Neural cell (in vitro differentiated cells): ENCODE measurements around the gene CACNA1C. TPM values are rescaled to one million over a fixed set of nuclear protein-coding genes. Genes with fewer than 3 reads are reported as not detected.

Experiments used
- H2AFZ ChIP-seq: fragments of 200-600, 300-800 bp; sonication (generic), shearing (Covaris generic); 2 replicates; pipeline ENCODE4 v1.6.0; 2014; ENCODE audit warnings: low read depth, mild to moderate bottlenecking, antibody characterized with exemption, low read length, moderate library complexity
- H3F3A ChIP-seq: fragments of 200-600 bp; shearing (Covaris generic); 2 replicates; pipeline ENCODE4 v1.6.1; 2016; ENCODE audit warnings: mild to moderate bottlenecking, moderate library complexity, mixed read lengths, antibody characterized with exemption, low read length; ENCODE audit not compliant: insufficient read depth, poor library complexity, severe bottlenecking
- H3K27ac ChIP-seq: fragments of 200-600, 300-800 bp; sonication (generic), shearing (Covaris generic); 2 replicates; pipeline ENCODE4 v1.5.1; 2014; ENCODE audit warnings: mild to moderate bottlenecking, low read length, moderate library complexity
- H3K27me3 ChIP-seq: fragments of 300-800, 200-600 bp; sonication (generic), shearing (Covaris generic); 2 replicates; pipeline ENCODE4 v1.6.0; 2014; ENCODE audit warnings: mild to moderate bottlenecking, low read depth, low read length, moderate library complexity; ENCODE audit not compliant: insufficient read depth
- H3K36me3 ChIP-seq: fragments of 300-800, 200-600 bp; sonication (generic), shearing (Covaris generic); 2 replicates; pipeline ENCODE4 v1.5.1; 2014; ENCODE audit warnings: mild to moderate bottlenecking, antibody characterized with exemption, low read length, moderate library complexity; ENCODE audit not compliant: insufficient read depth
- H3K4me2 ChIP-seq: fragments of 300-800, 200-600 bp; sonication (generic), shearing (Covaris generic); 2 replicates; pipeline ENCODE4 v1.6.0; 2014; ENCODE audit warnings: mild to moderate bottlenecking, low read length
- H3K4me3 ChIP-seq: fragments of 300-800, 200-600 bp; sonication (generic), shearing (Covaris generic); 2 replicates; pipeline ENCODE4 v1.5.1; 2014; ENCODE audit warnings: mild to moderate bottlenecking, low read length, moderate library complexity
- H3K79me2 ChIP-seq: fragments of 200-600 bp; shearing (Covaris generic); replicated peaks from 2 replicates; pipeline ENCODE4 v1.6.0; 2014; ENCODE audit warnings: mild to moderate bottlenecking, low read length, moderate library complexity; ENCODE audit not compliant: insufficient read depth
- H3K9ac ChIP-seq: fragments of 300-800, 200-600 bp; sonication (generic), shearing (Covaris generic); 2 replicates; pipeline ENCODE4 v1.6.1; 2016; ENCODE audit warnings: mild to moderate bottlenecking, low read length, mixed read lengths
- H3K9me2 ChIP-seq: fragments of 200-600 bp; shearing (Covaris generic); 2 replicates; pipeline ENCODE4 v1.6.1; 2016; ENCODE audit warnings: mild to moderate bottlenecking, low read length, mixed read lengths; ENCODE audit not compliant: insufficient read depth
- H3K9me3 ChIP-seq: fragments of 200-600, 300-800 bp; sonication (generic), shearing (Covaris generic); 2 replicates; pipeline ENCODE4 v1.6.1; 2016; ENCODE audit warnings: mild to moderate bottlenecking, mixed run types, low read length, moderate library complexity, mixed read lengths
- H4K20me1 ChIP-seq: fragments of 200-600 bp; shearing (Covaris generic); 2 replicates; pipeline ENCODE4 v1.6.1; 2016; ENCODE audit warnings: mild to moderate bottlenecking, mixed run types; ENCODE audit not compliant: insufficient read depth
- EZH2 ChIP-seq: fragments of 200-600, 300-800 bp; shearing (Covaris generic), sonication (generic); IDR thresholded peaks from 2 replicates; pipeline ENCODE4 v1.6.1; 2014; ENCODE audit warnings: antibody characterized with exemption, low read length, borderline replicate concordance, mild to moderate bottlenecking; ENCODE audit not compliant: insufficient read depth, poor library complexity, severe bottlenecking
- MXI1 ChIP-seq: fragments of 450-650 bp; conservative IDR thresholded peaks from 2 replicates; pipeline ENCODE4 v1.6.1; 2014; ENCODE audit warnings: antibody characterized with exemption, mild to moderate bottlenecking; ENCODE audit not compliant: poor library complexity, severe bottlenecking
- RAD21 ChIP-seq: fragments of 450-650 bp; conservative IDR thresholded peaks from 2 replicates; pipeline ENCODE4 v1.6.1; 2014; ENCODE audit warnings: antibody characterized with exemption, mild to moderate bottlenecking, moderate library complexity
- SMC3 ChIP-seq: fragments of 450-650 bp; conservative IDR thresholded peaks from 2 replicates; pipeline ENCODE4 v1.6.1; 2014; ENCODE audit warnings: antibody characterized with exemption, mild to moderate bottlenecking, moderate library complexity; ENCODE audit not compliant: poor library complexity
- TAF1 ChIP-seq: IDR thresholded peaks from 2 replicates; pipeline ENCODE4 v1.6.1; 2012; ENCODE audit warnings: low read depth
- polyA plus RNA-seq: library from polyadenylated mRNA; depleted of rRNA; stranded (reverse); fragments of >200 nt; gene quantifications from 2 replicates; pipeline ENCODE4 v1.2.3, GENCODE V29; 2014
- TF ChIP-seq, protein P1 (sequence below): IDR thresholded peaks from 2 replicates; pipeline ENCODE4 v1.6.1; 2012; ENCODE audit warnings: borderline replicate concordance
- TF ChIP-seq, protein P2 (sequence below): fragments of 450-650 bp; IDR thresholded peaks from 2 replicates; pipeline ENCODE4 v1.5.1; 2014; ENCODE audit warnings: antibody characterized with exemption, mild to moderate bottlenecking, moderate library complexity; ENCODE audit not compliant: poor library complexity, severe bottlenecking

CACNA1C gene
- polyA plus RNA-seq, 1 donor from 2014 or later, result 9.7 TPM

DNA sequence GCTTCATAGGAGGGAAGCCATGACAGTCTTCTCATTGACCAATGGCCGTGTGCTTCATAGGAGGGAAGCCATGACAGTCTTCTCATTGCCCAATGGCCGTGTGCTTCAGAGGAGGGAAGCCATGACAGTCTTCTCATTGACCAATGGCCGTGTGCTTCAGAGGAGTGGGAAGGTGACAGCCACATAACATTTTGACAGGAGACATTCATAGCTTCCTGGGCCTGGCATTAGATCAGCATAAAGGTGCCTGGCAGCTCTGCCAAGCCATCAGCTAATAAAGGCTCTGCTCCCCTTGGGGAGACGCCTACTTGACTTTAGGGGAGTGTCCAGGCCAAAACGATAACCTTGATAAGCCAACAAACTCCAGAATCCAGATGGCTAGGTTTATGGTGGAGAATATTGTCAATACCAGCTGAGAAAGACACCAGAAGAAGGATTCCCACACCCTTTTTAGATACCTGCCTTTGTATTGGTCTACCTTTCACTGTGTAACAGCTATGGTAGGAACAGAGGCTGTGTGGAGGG lies 468.0 kb downstream of the CACNA1C start:
- Histone ChIP-seq H3K4me3 (no peak overlapping the region), H3K27ac (no peak overlapping the region), H3K9me3 (no peaks in the 10 kb centered on the region), H3K79me2 (no peaks in the 10 kb centered on the region), H4K20me1 (no peaks in the 10 kb centered on the region), H3K27me3 (no peaks in the 10 kb centered on the region), H3K9me2 (no peaks in the 10 kb centered on the region), H3K4me2 (no peak overlapping the region), H3F3A (no peaks in the 10 kb centered on the region), H3K9ac (no peak overlapping the region), H3K36me3 (no peaks in the 10 kb centered on the region), H2AFZ (no peak overlapping the region)
- TF ChIP-seq EZH2 (no peak), SMC3 (no peak), MXI1 (no peak), RAD21 (no peak)
- TF ChIP-seq, protein P1, sequence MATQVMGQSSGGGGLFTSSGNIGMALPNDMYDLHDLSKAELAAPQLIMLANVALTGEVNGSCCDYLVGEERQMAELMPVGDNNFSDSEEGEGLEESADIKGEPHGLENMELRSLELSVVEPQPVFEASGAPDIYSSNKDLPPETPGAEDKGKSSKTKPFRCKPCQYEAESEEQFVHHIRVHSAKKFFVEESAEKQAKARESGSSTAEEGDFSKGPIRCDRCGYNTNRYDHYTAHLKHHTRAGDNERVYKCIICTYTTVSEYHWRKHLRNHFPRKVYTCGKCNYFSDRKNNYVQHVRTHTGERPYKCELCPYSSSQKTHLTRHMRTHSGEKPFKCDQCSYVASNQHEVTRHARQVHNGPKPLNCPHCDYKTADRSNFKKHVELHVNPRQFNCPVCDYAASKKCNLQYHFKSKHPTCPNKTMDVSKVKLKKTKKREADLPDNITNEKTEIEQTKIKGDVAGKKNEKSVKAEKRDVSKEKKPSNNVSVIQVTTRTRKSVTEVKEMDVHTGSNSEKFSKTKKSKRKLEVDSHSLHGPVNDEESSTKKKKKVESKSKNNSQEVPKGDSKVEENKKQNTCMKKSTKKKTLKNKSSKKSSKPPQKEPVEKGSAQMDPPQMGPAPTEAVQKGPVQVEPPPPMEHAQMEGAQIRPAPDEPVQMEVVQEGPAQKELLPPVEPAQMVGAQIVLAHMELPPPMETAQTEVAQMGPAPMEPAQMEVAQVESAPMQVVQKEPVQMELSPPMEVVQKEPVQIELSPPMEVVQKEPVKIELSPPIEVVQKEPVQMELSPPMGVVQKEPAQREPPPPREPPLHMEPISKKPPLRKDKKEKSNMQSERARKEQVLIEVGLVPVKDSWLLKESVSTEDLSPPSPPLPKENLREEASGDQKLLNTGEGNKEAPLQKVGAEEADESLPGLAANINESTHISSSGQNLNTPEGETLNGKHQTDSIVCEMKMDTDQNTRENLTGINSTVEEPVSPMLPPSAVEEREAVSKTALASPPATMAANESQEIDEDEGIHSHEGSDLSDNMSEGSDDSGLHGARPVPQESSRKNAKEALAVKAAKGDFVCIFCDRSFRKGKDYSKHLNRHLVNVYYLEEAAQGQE, result no peak

DNA sequence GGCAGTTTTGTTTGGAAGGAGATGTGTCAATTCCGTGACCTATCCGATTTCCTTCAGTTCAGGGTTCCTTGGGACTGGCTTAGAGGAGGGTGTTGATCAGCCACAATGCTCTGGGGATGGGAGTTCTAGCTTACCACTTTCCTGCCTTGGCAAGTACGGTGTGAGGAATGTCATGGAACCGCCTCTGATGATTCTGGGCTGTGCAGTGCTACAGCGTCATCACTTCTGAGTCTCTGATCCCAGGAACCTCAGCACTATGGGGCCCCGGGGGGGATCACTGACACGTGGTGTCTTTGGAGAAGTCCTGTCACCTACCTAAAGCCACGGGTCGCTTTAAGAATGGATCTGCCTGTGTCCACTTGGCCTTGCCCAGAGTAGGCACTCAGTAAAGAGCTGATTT lies 470.5 kb downstream of the CACNA1C start:
- Histone ChIP-seq H3K36me3 (no peaks in the 10 kb centered on the region), H3K27me3 (no peaks in the 10 kb centered on the region), H3K9ac (no peak overlapping the region), H3K9me2 (no peaks in the 10 kb centered on the region), H3K4me2 (no peak overlapping the region), H3K27ac (peak overlapping the region; percentile 20), H3K4me3 (peak overlapping the region; percentile 35), H3F3A (no peaks in the 10 kb centered on the region), H2AFZ (no peak overlapping the region), H3K9me3 (no peaks in the 10 kb centered on the region), H4K20me1 (no peaks in the 10 kb centered on the region), H3K79me2 (no peaks in the 10 kb centered on the region)
- no peak for TF ChIP-seq TAF1
- TF ChIP-seq MXI1, result no peak
- TF ChIP-seq, protein P2, sequence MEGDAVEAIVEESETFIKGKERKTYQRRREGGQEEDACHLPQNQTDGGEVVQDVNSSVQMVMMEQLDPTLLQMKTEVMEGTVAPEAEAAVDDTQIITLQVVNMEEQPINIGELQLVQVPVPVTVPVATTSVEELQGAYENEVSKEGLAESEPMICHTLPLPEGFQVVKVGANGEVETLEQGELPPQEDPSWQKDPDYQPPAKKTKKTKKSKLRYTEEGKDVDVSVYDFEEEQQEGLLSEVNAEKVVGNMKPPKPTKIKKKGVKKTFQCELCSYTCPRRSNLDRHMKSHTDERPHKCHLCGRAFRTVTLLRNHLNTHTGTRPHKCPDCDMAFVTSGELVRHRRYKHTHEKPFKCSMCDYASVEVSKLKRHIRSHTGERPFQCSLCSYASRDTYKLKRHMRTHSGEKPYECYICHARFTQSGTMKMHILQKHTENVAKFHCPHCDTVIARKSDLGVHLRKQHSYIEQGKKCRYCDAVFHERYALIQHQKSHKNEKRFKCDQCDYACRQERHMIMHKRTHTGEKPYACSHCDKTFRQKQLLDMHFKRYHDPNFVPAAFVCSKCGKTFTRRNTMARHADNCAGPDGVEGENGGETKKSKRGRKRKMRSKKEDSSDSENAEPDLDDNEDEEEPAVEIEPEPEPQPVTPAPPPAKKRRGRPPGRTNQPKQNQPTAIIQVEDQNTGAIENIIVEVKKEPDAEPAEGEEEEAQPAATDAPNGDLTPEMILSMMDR, result no peak
- no peak for TF ChIP-seq EZH2
- TF ChIP-seq, protein P1, result no peak
- no peak for TF ChIP-seq SMC3
